PC-9 (cell line): Measurements from ENCODE around the gene PTGIR.

ENCODE experiments used
- CTCF ChIP-seq: fragments of 200-600 bp; sonication (generic); conservative IDR thresholded peaks from 2 replicates; pipeline ENCODE4 v1.6.1; 2017; ENCODE audit warnings: mixed run types, antibody characterized with exemption, mild to moderate bottlenecking, moderate library complexity
- EZH2 ChIP-seq: fragments of 200-600 bp; sonication (generic); IDR thresholded peaks from 2 replicates; pipeline ENCODE4 v1.8.0; 2017; ENCODE audit warnings: antibody characterized with exemption, low read depth

- TF ChIP-seq CTCF: no peak
- TF ChIP-seq EZH2: no peak
Measured at GRCh38 chr19:46665072-46665471, 40.2 kb upstream of the PTGIR start.
